ENCODE measurements around the gene EIF2S3. TPM values are rescaled to one million over a fixed set of nuclear protein-coding genes. Genes with fewer than 3 reads are reported as not detected.

The EIF2S3 gene
- total and polyA plus RNA-seq, 10 of the 15 experiments (the other 5 are each of a cell fraction or from before 2014, with no cell fraction given): 115 to 385 (median 201) TPM

DNA sequence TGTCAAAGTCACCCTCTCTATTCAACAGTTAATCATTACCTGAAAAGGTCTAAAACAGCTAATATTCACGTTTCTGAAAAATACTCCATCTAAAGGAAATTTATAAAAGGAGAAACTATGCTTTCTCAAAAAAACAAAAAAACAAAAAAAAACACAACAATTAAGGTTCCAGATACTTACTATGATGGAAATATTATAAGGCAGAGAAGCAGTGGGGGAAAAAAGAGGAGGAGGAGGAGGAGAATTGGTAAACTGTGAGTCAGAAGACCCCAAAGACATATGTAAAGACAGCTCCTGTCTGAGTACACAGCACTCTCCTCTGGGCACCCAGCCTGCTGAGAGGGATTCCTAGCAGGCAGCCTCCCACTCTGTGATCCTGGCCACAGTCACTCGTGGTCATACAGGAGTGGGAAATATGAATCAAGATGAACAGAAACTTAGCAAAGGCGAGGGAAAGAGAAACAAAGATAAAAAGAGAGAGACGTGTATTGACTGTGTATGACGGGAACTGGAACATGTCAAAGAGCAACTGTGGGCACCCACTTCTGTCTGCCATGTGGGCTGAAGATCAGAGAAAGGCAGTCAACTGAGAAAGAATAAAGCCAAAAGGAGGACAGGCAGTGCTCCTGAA is 40.3 kb upstream of the EIF2S3 start (continued):
- TF ChIP-seq ZBTB4 (CRISPR knock-in tag; IDR thresholded peaks at IDR 0.05) (no peak), DPF2 (IDR thresholded peaks at IDR 0.05) (0 out of 2 replicates have a peak, but pooled peaks have one; percentile 13), CEBPB (IDR thresholded peaks at IDR 0.05; ENCODE audit: borderline replicate concordance in 1 of 2, low read depth in 2 of 2, low read length in 2 of 2) (no peak), RFX5 (IDR thresholded peaks at IDR 0.05; ENCODE audit: low read depth, low read length) (no peak), NR2C1 (IDR thresholded peaks at IDR 0.05) (no peak), MTA3 (IDR thresholded peaks at IDR 0.05; ENCODE audit: borderline replicate concordance, low read length) (no peak)
- TF ChIP-seq, protein P1, sequence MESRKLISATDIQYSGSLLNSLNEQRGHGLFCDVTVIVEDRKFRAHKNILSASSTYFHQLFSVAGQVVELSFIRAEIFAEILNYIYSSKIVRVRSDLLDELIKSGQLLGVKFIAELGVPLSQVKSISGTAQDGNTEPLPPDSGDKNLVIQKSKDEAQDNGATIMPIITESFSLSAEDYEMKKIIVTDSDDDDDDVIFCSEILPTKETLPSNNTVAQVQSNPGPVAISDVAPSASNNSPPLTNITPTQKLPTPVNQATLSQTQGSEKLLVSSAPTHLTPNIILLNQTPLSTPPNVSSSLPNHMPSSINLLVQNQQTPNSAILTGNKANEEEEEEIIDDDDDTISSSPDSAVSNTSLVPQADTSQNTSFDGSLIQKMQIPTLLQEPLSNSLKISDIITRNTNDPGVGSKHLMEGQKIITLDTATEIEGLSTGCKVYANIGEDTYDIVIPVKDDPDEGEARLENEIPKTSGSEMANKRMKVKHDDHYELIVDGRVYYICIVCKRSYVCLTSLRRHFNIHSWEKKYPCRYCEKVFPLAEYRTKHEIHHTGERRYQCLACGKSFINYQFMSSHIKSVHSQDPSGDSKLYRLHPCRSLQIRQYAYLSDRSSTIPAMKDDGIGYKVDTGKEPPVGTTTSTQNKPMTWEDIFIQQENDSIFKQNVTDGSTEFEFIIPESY (IDR thresholded peaks at IDR 0.05): no peak
- TF ChIP-seq, protein P2, sequence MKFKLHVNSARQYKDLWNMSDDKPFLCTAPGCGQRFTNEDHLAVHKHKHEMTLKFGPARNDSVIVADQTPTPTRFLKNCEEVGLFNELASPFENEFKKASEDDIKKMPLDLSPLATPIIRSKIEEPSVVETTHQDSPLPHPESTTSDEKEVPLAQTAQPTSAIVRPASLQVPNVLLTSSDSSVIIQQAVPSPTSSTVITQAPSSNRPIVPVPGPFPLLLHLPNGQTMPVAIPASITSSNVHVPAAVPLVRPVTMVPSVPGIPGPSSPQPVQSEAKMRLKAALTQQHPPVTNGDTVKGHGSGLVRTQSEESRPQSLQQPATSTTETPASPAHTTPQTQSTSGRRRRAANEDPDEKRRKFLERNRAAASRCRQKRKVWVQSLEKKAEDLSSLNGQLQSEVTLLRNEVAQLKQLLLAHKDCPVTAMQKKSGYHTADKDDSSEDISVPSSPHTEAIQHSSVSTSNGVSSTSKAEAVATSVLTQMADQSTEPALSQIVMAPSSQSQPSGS (IDR thresholded peaks at IDR 0.05; ENCODE audit: low read length): no peak
- TF ChIP-seq, protein P3, sequence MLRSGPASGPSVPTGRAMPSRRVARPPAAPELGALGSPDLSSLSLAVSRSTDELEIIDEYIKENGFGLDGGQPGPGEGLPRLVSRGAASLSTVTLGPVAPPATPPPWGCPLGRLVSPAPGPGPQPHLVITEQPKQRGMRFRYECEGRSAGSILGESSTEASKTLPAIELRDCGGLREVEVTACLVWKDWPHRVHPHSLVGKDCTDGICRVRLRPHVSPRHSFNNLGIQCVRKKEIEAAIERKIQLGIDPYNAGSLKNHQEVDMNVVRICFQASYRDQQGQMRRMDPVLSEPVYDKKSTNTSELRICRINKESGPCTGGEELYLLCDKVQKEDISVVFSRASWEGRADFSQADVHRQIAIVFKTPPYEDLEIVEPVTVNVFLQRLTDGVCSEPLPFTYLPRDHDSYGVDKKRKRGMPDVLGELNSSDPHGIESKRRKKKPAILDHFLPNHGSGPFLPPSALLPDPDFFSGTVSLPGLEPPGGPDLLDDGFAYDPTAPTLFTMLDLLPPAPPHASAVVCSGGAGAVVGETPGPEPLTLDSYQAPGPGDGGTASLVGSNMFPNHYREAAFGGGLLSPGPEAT (IDR thresholded peaks at IDR 0.05; ENCODE audit: low read depth): peak; percentile 41; the same call in 1 of the 2 replicates
- TF ChIP-seq, protein P4, sequence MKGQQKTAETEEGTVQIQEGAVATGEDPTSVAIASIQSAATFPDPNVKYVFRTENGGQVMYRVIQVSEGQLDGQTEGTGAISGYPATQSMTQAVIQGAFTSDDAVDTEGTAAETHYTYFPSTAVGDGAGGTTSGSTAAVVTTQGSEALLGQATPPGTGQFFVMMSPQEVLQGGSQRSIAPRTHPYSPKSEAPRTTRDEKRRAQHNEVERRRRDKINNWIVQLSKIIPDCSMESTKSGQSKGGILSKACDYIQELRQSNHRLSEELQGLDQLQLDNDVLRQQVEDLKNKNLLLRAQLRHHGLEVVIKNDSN (IDR thresholded peaks at IDR 0.05; ENCODE audit: borderline replicate concordance, extremely low read length, insufficient read depth, low read depth, low read length): no peak
